H1 (cell line): ENCODE measurements around the gene CSF1. TPM values are rescaled to one million over a fixed set of nuclear protein-coding genes. Genes with fewer than 3 reads are reported as not detected.

Experiments
- CTCF ChIA-PET: fragments of 300-600 bp; sonication (Branson Sonifier 250); formaldehyde crosslinking; loops from one replicate; lab custom pipeline; 2021; ENCODE audit not compliant: partially characterized antibody; lab: Charles Lee
- POLR2A ChIA-PET: fragments of 300-600 bp; sonication (Branson Sonifier 250); formaldehyde crosslinking; loops from one replicate; lab custom pipeline; 2021; ENCODE audit warnings: inconsistent platforms; ENCODE audit not compliant: partially characterized antibody; lab: Charles Lee
- DNase-seq, 2 experiments: peaks; one replicate each; pipeline versions ENCODE4 v3.0.0 to v3.0.0-alpha.2; 2010 to 2022; ENCODE audit warnings: low spot score in 2 of 2, low read depth in 1 of 2, mixed read lengths in 1 of 2
- FAIRE-seq: peaks from 2 replicates; lab custom pipeline; 2011; peaks lifted over from hg19 to GRCh38; lab: Jason Lieb, UNC
- H2AFZ ChIP-seq: 2 replicates; pipeline ENCODE4 v1.8.1; 2012; ENCODE audit warnings: low read length, inconsistent platforms
- H2AK5ac ChIP-seq: 2 replicates; pipeline ENCODE4 v1.6.1; 2013; ENCODE audit warnings: low read depth, low read length
- H2BK120ac ChIP-seq: replicated peaks from 2 replicates; pipeline ENCODE3; 2013; ENCODE audit warnings: low read depth, low read length, inconsistent platforms
- H2BK12ac ChIP-seq: 2 replicates; pipeline ENCODE4 v1.6.1; 2013; ENCODE audit warnings: low read depth, low read length
- H2BK15ac ChIP-seq: 2 replicates; pipeline ENCODE4 v1.6.1; 2013; ENCODE audit warnings: low read length
- H2BK20ac ChIP-seq: 2 replicates; pipeline ENCODE4 v1.6.1; 2013; ENCODE audit warnings: low read length
- H2BK5ac ChIP-seq: 2 replicates; pipeline ENCODE4 v1.6.1; 2013; ENCODE audit warnings: low read depth, low read length
- H3K14ac ChIP-seq: 2 replicates; pipeline ENCODE4 v1.6.1; 2013; ENCODE audit warnings: inconsistent platforms; ENCODE audit not compliant: insufficient read length
- H3K18ac ChIP-seq: 2 replicates; pipeline ENCODE4 v1.6.1; 2013; ENCODE audit warnings: low read length; ENCODE audit errors: extremely low read depth
- H3K23ac ChIP-seq: 2 replicates; pipeline ENCODE4 v1.6.1; 2013; ENCODE audit warnings: inconsistent platforms; ENCODE audit not compliant: insufficient read length
- H3K23me2 ChIP-seq: 2 replicates; pipeline ENCODE4 v1.6.1; 2013; ENCODE audit warnings: low read depth, low read length
- H3K27ac ChIP-seq: 2 replicates; pipeline ENCODE4 v1.6.1; 2011; ENCODE audit warnings: low read depth, low read length, inconsistent platforms
- H3K27me3 ChIP-seq, 4 experiments: replicated peaks in 1 of 4; 1 replicate in 1 of 4; 2 replicates in 3 of 4; pipeline versions ENCODE4 v1.6.1 to v1.8.1; 2011 to 2013; ENCODE audit warnings: low read length in 3 of 4, mild to moderate bottlenecking in 3 of 4, inconsistent platforms in 2 of 4, mixed read lengths in 2 of 4, moderate library complexity in 1 of 4; ENCODE audit not compliant: control insufficient read depth in 3 of 4, insufficient read depth in 3 of 4; ENCODE audit errors: extremely low read depth in 1 of 4
- H3K36me3 ChIP-seq, 4 experiments: 2 replicates each; pipeline versions ENCODE4 v1.6.1 to v1.8.1; 2011 to 2013; ENCODE audit warnings: mild to moderate bottlenecking in 4 of 4, low read length in 3 of 4, moderate library complexity in 2 of 4, control low read depth in 1 of 4, inconsistent platforms in 1 of 4; ENCODE audit not compliant: insufficient read depth in 4 of 4, control insufficient read depth in 2 of 4
- H3K4ac ChIP-seq: replicated peaks from 2 replicates; pipeline ENCODE3; 2013; ENCODE audit warnings: low read length, low read depth, mixed read lengths, inconsistent platforms; ENCODE audit not compliant: insufficient read length
- H3K4me1 ChIP-seq, 4 experiments: replicated peaks in 1 of 4; 1 replicate in 1 of 4; 2 replicates in 3 of 4; pipeline versions ENCODE4 v1.6.1 to v1.8.1; 2011 to 2013; ENCODE audit warnings: low read length in 3 of 4, inconsistent platforms in 2 of 4, mixed read lengths in 1 of 4; ENCODE audit not compliant: insufficient read depth in 4 of 4, control insufficient read depth in 3 of 4
- H3K4me2 ChIP-seq, 2 experiments: 2 replicates each; pipeline versions ENCODE4 v1.6.1 to v1.8.1; 2011 to 2013; ENCODE audit warnings: low read depth in 2 of 2, low read length in 2 of 2, control low read depth in 1 of 2, inconsistent platforms in 1 of 2, mild to moderate bottlenecking in 1 of 2; ENCODE audit not compliant: insufficient read depth in 1 of 2
- H3K4me3 ChIP-seq, 4 experiments: fragments of 200-600, 300-600 bp in 1 of 4; sonication (generic), shearing (Covaris generic), sonication (Bioruptor Twin) in 1 of 4; 2 replicates each; pipeline versions ENCODE4 v1.5.1 to v1.8.1; 2011 to 2016; ENCODE audit warnings: low read length in 4 of 4, low read depth in 3 of 4, control low read depth in 2 of 4, inconsistent platforms in 2 of 4, mild to moderate bottlenecking in 2 of 4, mixed read lengths in 1 of 4, moderate library complexity in 1 of 4; ENCODE audit not compliant: insufficient read depth in 2 of 4; ENCODE audit errors: extremely low read depth in 1 of 4
- H3K56ac ChIP-seq: replicated peaks from 2 replicates; pipeline ENCODE3; 2013; ENCODE audit warnings: low read depth, mild to moderate bottlenecking, mixed read lengths, low read length, inconsistent platforms; ENCODE audit not compliant: insufficient read length
- H3K79me1 ChIP-seq: 2 replicates; pipeline ENCODE4 v1.6.1; 2013; ENCODE audit warnings: low read depth, low read length, control low read depth
- H3K79me2 ChIP-seq, 2 experiments: 2 replicates each; pipeline versions ENCODE4 v1.6.1 to v1.8.1; 2012 to 2013; ENCODE audit warnings: low read length in 2 of 2, mild to moderate bottlenecking in 2 of 2, inconsistent platforms in 1 of 2; ENCODE audit not compliant: insufficient read depth in 2 of 2, control insufficient read depth in 1 of 2
- H3K9ac ChIP-seq, 4 experiments: replicated peaks in 1 of 4; 1 replicate in 1 of 4; 2 replicates in 3 of 4; pipeline versions ENCODE4 v1.6.1 to v1.8.1; 2011 to 2013; ENCODE audit warnings: low read depth in 3 of 4, low read length in 3 of 4, control low read depth in 2 of 4, mild to moderate bottlenecking in 2 of 4, moderate library complexity in 2 of 4, inconsistent platforms in 1 of 4; ENCODE audit errors: extremely low read depth in 1 of 4
- H3K9me3 ChIP-seq, 2 experiments: 2 replicates each; pipeline versions ENCODE4 v1.6.1 to v1.8.1; 2012 to 2013; ENCODE audit warnings: mild to moderate bottlenecking in 2 of 2, moderate library complexity in 2 of 2, control low read depth in 1 of 2, inconsistent platforms in 1 of 2, low read depth in 1 of 2, low read length in 1 of 2, mixed read lengths in 1 of 2; ENCODE audit not compliant: insufficient read depth in 2 of 2
- H4K20me1 ChIP-seq, 2 experiments: replicated peaks in 1 of 2; 2 replicates each; pipeline versions ENCODE3 to v1.8.1; 2011 to 2013; ENCODE audit warnings: inconsistent platforms in 2 of 2, low read length in 2 of 2, mild to moderate bottlenecking in 1 of 2; ENCODE audit not compliant: insufficient read depth in 2 of 2, control insufficient read depth in 1 of 2
- H4K5ac ChIP-seq: 2 replicates; pipeline ENCODE4 v1.6.1; 2013; ENCODE audit warnings: low read length, low read depth, mixed read lengths, inconsistent platforms; ENCODE audit not compliant: insufficient read length
- H4K8ac ChIP-seq: 2 replicates; pipeline ENCODE4 v1.8.0; 2013; ENCODE audit warnings: mild to moderate bottlenecking, moderate library complexity, low read length, inconsistent platforms; ENCODE audit not compliant: insufficient read depth; ENCODE audit errors: extremely low read depth
- H4K91ac ChIP-seq: replicated peaks from 2 replicates; pipeline ENCODE3; 2013; ENCODE audit warnings: low read length, mixed read lengths, inconsistent platforms; ENCODE audit not compliant: insufficient read length
- SIRT6 ChIP-seq: IDR thresholded peaks from one replicate; pipeline ENCODE4 v1.7.1; 2012; ENCODE audit warnings: low read length, inconsistent platforms
- SIX5 ChIP-seq: IDR thresholded peaks from 2 replicates; pipeline ENCODE4 v1.6.1; 2011; ENCODE audit warnings: mild to moderate bottlenecking, low read depth, low read length
- SP2 ChIP-seq: IDR thresholded peaks from 2 replicates; pipeline ENCODE4 v1.6.1; 2012; ENCODE audit warnings: mild to moderate bottlenecking, low read length, inconsistent platforms
- WGBS, 2 experiments: shearing (Covaris generic) in 1 of 2; methylation state at CpG; one replicate each; pipeline versions ENCODE4 v1.1.6 to v1.1.7; 2013 to 2015; ENCODE audit warnings: low lambda C conversion rate in 2 of 2, mixed read lengths in 2 of 2, inconsistent platforms in 1 of 2, low coverage in 1 of 2, missing lambda C conversion rate in 1 of 2; ENCODE audit not compliant: insufficient replicate concordance in 2 of 2, insufficient coverage in 1 of 2, insufficient read length in 1 of 2; ENCODE audit errors: extremely low coverage in 1 of 2, missing lambda C conversion rate in 1 of 2; 5-methylcytosine and 5-hydroxymethylcytosine counted together
- polyA plus RNA-seq, 7 experiments: library from polyadenylated mRNA; depleted of rRNA in 3 of 7; stranded (reverse) in 5 of 7; unstranded in 2 of 7; fragments of >200 nt in 5 of 7; fragments of 200-250 nt in 2 of 7; gene quantifications; 1 replicate in 5 of 7; 2 replicates in 1 of 7; 4 replicates in 1 of 7; pipeline versions ENCODE4 v1.2.1 to v1.2.3, GENCODE V29; 2011 to 2013; ENCODE audit warnings: missing spikeins in 2 of 7, mixed read lengths in 2 of 7
- total RNA-seq: library from RNA; stranded (reverse); fragmentation: NEBNext Ultra II Directional; extraction: Animal tissue kit (Norgen Biotek cat#: 25700); gene quantifications from 2 replicates; pipeline ENCODE4 v1.2.1, GENCODE V29; 2021

The CSF1 gene
- total and polyA plus RNA-seq, 2 of the 8 experiments (the other 6 are each of a cell fraction or from before 2014, with no cell fraction given): 3.3 to 5.4 TPM

- no peak for DNase-seq
- no peak overlapping the region for H2AK5ac ChIP-seq
- H2BK15ac ChIP-seq: no peak overlapping the region
- H4K5ac ChIP-seq: no peak overlapping the region
- CTCF ChIA-PET: interaction anchor here (0.7 to 2.5 kb wide), 13 partner anchors 7 to 264 kb away, joined by 3 to 13 read pairs (median 4); no protein-coding TSS in a partner anchor
- H3K79me2 ChIP-seq: no peaks in the 10 kb centered on the region
- no peaks in the 10 kb centered on the region; the same call in 1 of the 2 replicates for H3K23me2 ChIP-seq
- FAIRE-seq: no peak
- H3K27ac ChIP-seq: no peak overlapping the region
- no peak overlapping the region for H2BK12ac ChIP-seq
- TF ChIP-seq SIX5 (no peak), SIRT6 (no peak), SP2 (no peak)
- H2BK5ac ChIP-seq: no peak overlapping the region
- no peak overlapping the region for H3K14ac ChIP-seq
- no peak overlapping the region for H4K91ac ChIP-seq
- H4K8ac ChIP-seq: no peak overlapping the region
- H3K36me3 ChIP-seq: no peaks in the 10 kb centered on the region
- no peaks in the 10 kb centered on the region for H3K79me1 ChIP-seq
- no peak overlapping the region for H3K56ac ChIP-seq
- H2AFZ ChIP-seq: no peak overlapping the region
- POLR2A ChIA-PET: interaction anchor here (1.8 kb wide), 1 partner anchor 14 kb away, joined by 3 read pairs; no protein-coding TSS in a partner anchor
- no peaks in the 10 kb centered on the region for H4K20me1 ChIP-seq
- no peak overlapping the region for H3K23ac ChIP-seq
- no peak overlapping the region for H3K9ac ChIP-seq
- H3K27me3 ChIP-seq: peaks cover 0 to 18% (median 12%) of the 10 kb centered on the region in 4 experiments; a peak in 6 of 7 replicates
- WGBS, 2 experiments: 84% methylated on average over 7 of the region's 7 CpGs; no CpG with 5 or more reads in 1 of the 2 experiments
- no peak overlapping the region for H2BK120ac ChIP-seq
- H3K4me2 ChIP-seq: no peak overlapping the region
- H3K9me3 ChIP-seq: peaks cover 0 to 2% of the 10 kb centered on the region in 2 experiments; a peak in 1 of 4 replicates
- H3K4ac ChIP-seq: no peak overlapping the region
- H3K18ac ChIP-seq: no peak overlapping the region
- H3K4me3 ChIP-seq: no peak overlapping the region
- no peak overlapping the region for H2BK20ac ChIP-seq
- peaks cover 0 to 3% (median 1%) of the 10 kb centered on the region in 4 experiments; a peak in 2 of 7 replicates for H3K4me1 ChIP-seq
Measured at GRCh38 chr1:109904105-109904817, 6.4 kb upstream of the CSF1 start.
